Thymus (tissue), 11 donors: ENCODE measurements around the gene QSOX2. TPM values are rescaled to one million over a fixed set of nuclear protein-coding genes. Genes with fewer than 3 reads are reported as not detected.

Experiments
- DNase-seq, 9 donors: peaks; one replicate each; pipeline ENCODE4 v3.0.0-alpha.2; 2013; ENCODE audit warnings: low spot score in 9 of 9, low read depth in 6 of 9, missing footprints in 1 of 9
- H3K27ac ChIP-seq, 2 donors: one replicate each; pipeline ENCODE4 v1.5.1; 2013; ENCODE audit warnings: control low read depth in 1 of 2, low read depth in 1 of 2, low read length in 1 of 2, mild to moderate bottlenecking in 1 of 2, moderate library complexity in 1 of 2
- H3K27me3 ChIP-seq, 2 donors: one replicate each; pipeline ENCODE4 v1.5.1; 2013; ENCODE audit warnings: low read length in 1 of 2; ENCODE audit not compliant: control insufficient read depth in 2 of 2, insufficient read depth in 1 of 2
- H3K36me3 ChIP-seq, 2 donors: one replicate each; pipeline ENCODE4 v1.5.1; 2013; ENCODE audit warnings: low read length in 1 of 2, mild to moderate bottlenecking in 1 of 2, moderate library complexity in 1 of 2; ENCODE audit not compliant: control insufficient read depth in 2 of 2, insufficient read depth in 2 of 2
- H3K4me1 ChIP-seq, 2 donors: one replicate each; pipeline ENCODE4 v1.5.1; 2013; ENCODE audit warnings: low read length in 2 of 2; ENCODE audit not compliant: control insufficient read depth in 2 of 2, insufficient read depth in 2 of 2
- H3K4me3 ChIP-seq, 2 donors: one replicate each; pipeline ENCODE4 v1.5.1; 2013; ENCODE audit warnings: low read length in 2 of 2, control low read depth in 1 of 2, mild to moderate bottlenecking in 1 of 2
- H3K9me3 ChIP-seq, 2 donors: one replicate each; pipeline ENCODE4 v1.5.1; 2013; ENCODE audit warnings: low read length in 1 of 2, mild to moderate bottlenecking in 1 of 2; ENCODE audit not compliant: control insufficient read depth in 2 of 2, insufficient read depth in 1 of 2
- WGBS: extraction: QIAGEN DNeasy Blood & Tissue Kit; methylation state at CpG from one replicate; pipeline ENCODE4 v1.1.7; 2013; 5-methylcytosine and 5-hydroxymethylcytosine counted together
- polyA plus RNA-seq: library from polyadenylated mRNA; stranded (reverse); fragments of 200-250 nt; gene quantifications from one replicate; pipeline ENCODE4 v1.2.3, GENCODE V29; 2013
- total RNA-seq: library from RNA; stranded (reverse); fragments of 120-200 nt; gene quantifications from one replicate; pipeline ENCODE4 v1.2.4, GENCODE V29; 2013
- donor health status: healthy.

Gene QSOX2
- total and polyA plus RNA-seq, 2 donors: 3.9 to 11.5 TPM

GRCh38 chr9:136290508-136291000, 44.9 kb upstream of the QSOX2 start:
- no peak for DNase-seq
- Histone ChIP-seq H3K4me1 (no peaks in the 10 kb centered on the region), H3K4me3 (no peak overlapping the region), H3K27ac (no peak overlapping the region), H3K36me3 (no peaks in the 10 kb centered on the region), H3K27me3 (peaks cover 0 to 2% of the 10 kb centered on the region in 2 donors), H3K9me3 (no peaks in the 10 kb centered on the region)
- WGBS: 98% methylated on average over 31 of the region's 31 CpGs

GRCh38 chr9:136289651-136290507, 44.3 kb upstream of the QSOX2 start:
- Histone ChIP-seq H3K27ac (no peak overlapping the region), H3K4me3 (no peak overlapping the region), H3K27me3 (peaks cover 0 to 2% of the 10 kb centered on the region in 2 donors), H3K4me1 (no peaks in the 10 kb centered on the region), H3K9me3 (no peaks in the 10 kb centered on the region), H3K36me3 (no peaks in the 10 kb centered on the region)
- DNase-seq: no peak
- WGBS: 97% methylated on average over 30 of the region's 30 CpGs

- no peaks in the 10 kb centered on the region for H3K9me3 ChIP-seq
These were observed 42.5 kb upstream of the QSOX2 start for GRCh38 chr9:136287960-136288753.

GRCh38 chr9:136286987-136287379, 41.4 kb upstream of the QSOX2 start:
- Histone ChIP-seq H3K9me3 (no peaks in the 10 kb centered on the region), H3K4me3 (no peak overlapping the region), H3K36me3 (no peaks in the 10 kb centered on the region), H3K4me1 (peaks cover 11% of the 10 kb centered on the region in 2 donors), H3K27ac (no peak overlapping the region), H3K27me3 (peaks cover 0 to 7% of the 10 kb centered on the region in 2 donors)
- DNase-seq: no peak
- 95% methylated on average over 13 of the region's 13 CpGs for WGBS

More at GRCh38 chr9:136287960-136288753, 42.5 kb upstream of the QSOX2 start:
- H3K27ac ChIP-seq: no peak overlapping the region
- H3K36me3 ChIP-seq: no peaks in the 10 kb centered on the region
- WGBS: 86% methylated on average over 21 of the region's 21 CpGs
- H3K4me3 ChIP-seq: no peak overlapping the region
- H3K27me3 ChIP-seq: peaks cover 0 to 7% of the 10 kb centered on the region in 2 donors
- H3K4me1 ChIP-seq: peaks cover 3 to 6% of the 10 kb centered on the region in 2 donors
- DNase-seq: no peak

GRCh38 chr9:136286359-136286986, 40.9 kb upstream of the QSOX2 start:
- Histone ChIP-seq H3K27ac (no peak overlapping the region), H3K27me3 (peaks cover 0 to 7% of the 10 kb centered on the region in 2 donors), H3K4me3 (no peak overlapping the region), H3K36me3 (no peaks in the 10 kb centered on the region), H3K4me1 (peaks cover 11 to 12% of the 10 kb centered on the region in 2 donors), H3K9me3 (no peaks in the 10 kb centered on the region)
- WGBS: 90% methylated on average over 30 of the region's 30 CpGs
- no peak for DNase-seq

GRCh38 chr9:136285501-136286358, 40.1 kb upstream of the QSOX2 start:
- no peak overlapping the region for H3K4me3 ChIP-seq
- no peaks in the 10 kb centered on the region for H3K36me3 ChIP-seq
- no peak overlapping the region for H3K27ac ChIP-seq
- WGBS: 87% methylated on average over 28 of the region's 28 CpGs
- H3K27me3 ChIP-seq: peaks cover 0 to 7% of the 10 kb centered on the region in 2 donors
- DNase-seq: no peak
- no peaks in the 10 kb centered on the region for H3K9me3 ChIP-seq
- peaks cover 11 to 12% of the 10 kb centered on the region in 2 donors for H3K4me1 ChIP-seq

- 96% methylated on average over 19 of the region's 19 CpGs for WGBS
- DNase-seq: no peak
- Histone ChIP-seq H3K27ac (no peak overlapping the region), H3K36me3 (no peaks in the 10 kb centered on the region), H3K9me3 (no peaks in the 10 kb centered on the region), H3K4me3 (no peak overlapping the region), H3K27me3 (peaks cover 0 to 9% of the 10 kb centered on the region in 2 donors), H3K4me1 (peaks cover 11 to 12% of the 10 kb centered on the region in 2 donors)
These were observed 39.3 kb upstream of the QSOX2 start for GRCh38 chr9:136284951-136285350.

- Histone ChIP-seq H3K27ac (no peak overlapping the region), H3K36me3 (no peaks in the 10 kb centered on the region), H3K27me3 (peaks cover 0 to 14% of the 10 kb centered on the region in 2 donors), H3K9me3 (no peaks in the 10 kb centered on the region), H3K4me3 (no peak overlapping the region), H3K4me1 (peaks cover 11 to 12% of the 10 kb centered on the region in 2 donors)
- 84% methylated on average over 22 of the region's 22 CpGs for WGBS
- DNase-seq: no peak
These were observed 38.7 kb upstream of the QSOX2 start for GRCh38 chr9:136284311-136284710.
